Sigmoid colon (tissue), 7 donors: ENCODE results near the gene CHRNE. TPM values are rescaled to one million over a fixed set of nuclear protein-coding genes. Genes with fewer than 3 reads are reported as not detected.
"Not testable (repeated sequence)": the region's sequence is repeated elsewhere in the genome, so short reads cannot be mapped to it uniquely, and the experiment has no call there.

Experiments used
- DNase-seq: peaks from one replicate; pipeline ENCODE4 v3.0.0-alpha.2; 2019
- H3K27ac ChIP-seq, 4 donors: fragments of 200-600 bp; sonication (generic); one replicate each; pipeline ENCODE4 v1.5.1; 2016 to 2019; ENCODE audit warnings: mild to moderate bottlenecking in 1 of 4
- H3K27me3 ChIP-seq, 3 donors: fragments of 200-600 bp; sonication (generic); one replicate each; pipeline ENCODE4 v1.5.1; 2019; ENCODE audit warnings: mild to moderate bottlenecking in 1 of 3
- H3K36me3 ChIP-seq, 4 donors: fragments of 200-600 bp; sonication (generic); one replicate each; pipeline ENCODE4 v1.5.1; 2016 to 2019
- H3K4me1 ChIP-seq, 4 donors: fragments of 200-600 bp; sonication (generic); one replicate each; pipeline ENCODE4 v1.5.1; 2017 to 2019
- H3K4me3 ChIP-seq, 4 donors: fragments of 200-600 bp; sonication (generic); one replicate each; pipeline ENCODE4 v1.5.1; 2017 to 2019; ENCODE audit warnings: mild to moderate bottlenecking in 2 of 4, moderate library complexity in 1 of 4
- H3K9me3 ChIP-seq, 4 donors: fragments of 200-600 bp in 3 of 4; sonication (generic) in 3 of 4; one replicate each; pipeline versions ENCODE4 v1.5.1 to v1.6.1; 2013 to 2019
- EP300 ChIP-seq, 4 donors: sonication (generic); formaldehyde crosslinking; IDR thresholded peaks; one replicate each; pipeline ENCODE4 v1.6.1; 2017; ENCODE audit warnings: antibody characterized with exemption in 4 of 4
- POLR2A ChIP-seq, 2 donors: fragments of 450-650 bp; IDR thresholded peaks; one replicate each; pipeline ENCODE4 v1.6.1; 2016; ENCODE audit warnings: antibody characterized with exemption in 2 of 2, mild to moderate bottlenecking in 2 of 2, moderate library complexity in 2 of 2
- POLR2AphosphoS5 ChIP-seq, 4 donors: sonication (generic); formaldehyde crosslinking; IDR thresholded peaks; one replicate each; pipeline ENCODE4 v1.6.1; 2017; ENCODE audit warnings: antibody characterized with exemption in 4 of 4
- WGBS, 2 donors: extraction: QIAGEN DNeasy Blood & Tissue Kit; methylation state at CpG; one replicate each; pipeline ENCODE4 v1.1.7; 2013; 5-methylcytosine and 5-hydroxymethylcytosine counted together
- intact Hi-C: fragments of 100-400 bp; cut with DNase I; formaldehyde crosslinking; loops from one replicate; pipeline ENCODE4 v1.15.1; 2023
- polyA plus RNA-seq, 3 donors: library from polyadenylated mRNA; stranded (reverse); fragments of 200-250 nt; gene quantifications; one replicate each; pipeline ENCODE4 v1.2.3, GENCODE V29; 2013
- total RNA-seq, 4 donors: library from RNA; depleted of rRNA; stranded (reverse); fragments of >200 nt; gene quantifications; one replicate each; pipeline ENCODE4 v1.1.0, GENCODE V29; 2016
- TF ChIP-seq, protein P1 (sequence below), 4 experiments: fragments of 450-650 bp in 3 of 4; fragments of 200-600 bp in 1 of 4; IDR thresholded peaks; one replicate each; pipeline ENCODE4 v1.5.1; 2016 to 2019; ENCODE audit warnings: antibody characterized with exemption in 4 of 4, mild to moderate bottlenecking in 3 of 4, moderate library complexity in 2 of 4
- donor health status: healthy with polysubstance abuse.
- donor health status: Bipolar disorder and iron deficiency.
- donor health status: healthy.

The CHRNE gene
- total and polyA plus RNA-seq, 7 donors = 0.46 to 0.57 (median 0.54) TPM; not detected in 2

DNA sequence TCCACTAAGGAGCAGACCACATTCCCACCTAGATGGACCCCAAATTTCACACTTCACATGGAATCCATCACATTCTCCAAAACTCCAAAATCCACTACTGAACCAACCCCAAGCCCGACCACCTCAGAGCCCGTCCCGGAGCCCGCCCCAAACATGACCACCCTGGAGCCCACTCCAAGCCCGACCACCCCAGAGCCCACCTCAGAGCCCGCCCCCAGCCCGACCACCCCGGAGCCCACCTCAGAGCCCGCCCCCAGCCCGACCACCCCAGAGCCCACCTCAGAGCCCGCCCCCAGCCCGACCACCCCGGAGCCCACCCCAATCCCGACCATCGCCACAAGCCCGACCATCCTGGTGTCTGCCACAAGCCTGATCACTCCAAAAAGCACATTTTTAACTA is 30.7 kb upstream of the CHRNE start:
- TF ChIP-seq, protein P1, sequence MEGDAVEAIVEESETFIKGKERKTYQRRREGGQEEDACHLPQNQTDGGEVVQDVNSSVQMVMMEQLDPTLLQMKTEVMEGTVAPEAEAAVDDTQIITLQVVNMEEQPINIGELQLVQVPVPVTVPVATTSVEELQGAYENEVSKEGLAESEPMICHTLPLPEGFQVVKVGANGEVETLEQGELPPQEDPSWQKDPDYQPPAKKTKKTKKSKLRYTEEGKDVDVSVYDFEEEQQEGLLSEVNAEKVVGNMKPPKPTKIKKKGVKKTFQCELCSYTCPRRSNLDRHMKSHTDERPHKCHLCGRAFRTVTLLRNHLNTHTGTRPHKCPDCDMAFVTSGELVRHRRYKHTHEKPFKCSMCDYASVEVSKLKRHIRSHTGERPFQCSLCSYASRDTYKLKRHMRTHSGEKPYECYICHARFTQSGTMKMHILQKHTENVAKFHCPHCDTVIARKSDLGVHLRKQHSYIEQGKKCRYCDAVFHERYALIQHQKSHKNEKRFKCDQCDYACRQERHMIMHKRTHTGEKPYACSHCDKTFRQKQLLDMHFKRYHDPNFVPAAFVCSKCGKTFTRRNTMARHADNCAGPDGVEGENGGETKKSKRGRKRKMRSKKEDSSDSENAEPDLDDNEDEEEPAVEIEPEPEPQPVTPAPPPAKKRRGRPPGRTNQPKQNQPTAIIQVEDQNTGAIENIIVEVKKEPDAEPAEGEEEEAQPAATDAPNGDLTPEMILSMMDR (IDR thresholded peaks at IDR 0.05) = no peak
- TF ChIP-seq EP300 (IDR thresholded peaks at IDR 0.05) (no peak), POLR2AphosphoS5 (IDR thresholded peaks at IDR 0.05) (no peak), POLR2A (IDR thresholded peaks at IDR 0.05) (no peak)
- Histone ChIP-seq H3K9me3 (no peaks in the 10 kb centered on the region), H3K27me3 (no peaks in the 10 kb centered on the region), H3K4me3 (no peak overlapping the region), H3K36me3 (peaks cover 13 to 27% (median 16%) of the 10 kb centered on the region in 4 donors), H3K27ac (no peak overlapping the region), H3K4me1 (peaks cover 0 to 23% (median 17%) of the 10 kb centered on the region in 4 donors)
- DNase-seq = no peak
- intact Hi-C loops = no loop called here
- 74 to 80% methylated on average over 16 of the region's 16 CpGs for WGBS, 2 donors

DNA sequence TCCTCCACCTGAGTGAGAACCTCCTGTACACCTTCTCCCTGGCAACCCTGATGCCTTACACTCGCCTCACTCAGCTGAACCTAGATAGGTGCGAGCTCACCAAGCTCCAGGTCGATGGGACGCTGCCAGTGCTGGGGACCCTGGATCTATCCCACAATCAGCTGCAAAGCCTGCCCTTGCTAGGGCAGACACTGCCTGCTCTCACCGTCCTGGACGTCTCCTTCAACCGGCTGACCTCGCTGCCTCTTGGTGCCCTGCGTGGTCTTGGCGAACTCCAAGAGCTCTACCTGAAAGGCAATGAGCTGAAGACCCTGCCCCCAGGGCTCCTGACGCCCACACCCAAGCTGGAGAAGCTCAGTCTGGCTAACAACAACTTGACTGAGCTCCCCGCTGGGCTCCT is 29.9 kb upstream of the CHRNE start:
- H3K27me3 ChIP-seq = no peaks in the 10 kb centered on the region
- no peak overlapping the region for H3K4me3 ChIP-seq
- WGBS, 2 donors = 91 to 95% methylated on average over 12 of the region's 12 CpGs
- intact Hi-C loops = no loop called here
- H3K27ac ChIP-seq = no peak overlapping the region
- peaks cover 6 to 20% (median 12%) of the 10 kb centered on the region in 4 donors for H3K36me3 ChIP-seq
- no peak for DNase-seq
- no peaks in the 10 kb centered on the region for H3K9me3 ChIP-seq
- H3K4me1 ChIP-seq = peaks cover 0 to 14% (median 9%) of the 10 kb centered on the region in 4 donors
- TF ChIP-seq EP300 (IDR thresholded peaks at IDR 0.05) (no peak), POLR2A (IDR thresholded peaks at IDR 0.05) (no peak), POLR2AphosphoS5 (IDR thresholded peaks at IDR 0.05) (no peak)
- TF ChIP-seq, protein P1 (IDR thresholded peaks at IDR 0.05) = no peak

DNA sequence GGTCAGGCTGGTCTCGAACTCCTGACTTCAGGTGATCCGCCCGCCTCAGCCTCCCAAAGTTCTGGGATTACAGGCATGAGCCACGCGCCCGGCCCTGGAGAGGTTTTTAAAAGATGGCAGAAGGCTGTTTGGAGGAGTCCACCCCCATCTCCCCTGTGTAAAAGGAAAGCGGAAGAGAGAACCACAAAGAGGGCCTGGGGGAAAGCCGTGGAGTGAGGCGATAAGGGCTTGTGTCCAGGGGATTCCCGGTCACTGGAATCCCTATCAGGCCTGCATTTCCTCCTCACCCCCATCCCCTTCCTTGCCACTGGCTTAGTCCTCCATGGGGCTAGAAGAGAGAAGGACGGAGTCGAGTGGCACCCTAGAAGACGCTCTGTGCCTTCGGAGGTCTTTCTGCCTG is 29.1 kb upstream of the CHRNE start, which contains the start of gene GP1BA:
Gene GP1BA, plus strand, starts transcription at position 315 of the 400 bp plus-strand sequence. CDS start 328 bp downstream, outside the sequence.
- no peaks in the 10 kb centered on the region for H3K27me3 ChIP-seq
- peaks cover 0 to 9% (median 8%) of the 10 kb centered on the region in 4 donors for H3K4me1 ChIP-seq
- H3K9me3 ChIP-seq = no peaks in the 10 kb centered on the region
- intact Hi-C loops = no loop called here
- no peak for DNase-seq
- 73 to 87% methylated on average over 14 of the region's 14 CpGs for WGBS, 2 donors
- no peak for TF ChIP-seq POLR2A (IDR thresholded peaks at IDR 0.05)
- TF ChIP-seq, protein P1 (IDR thresholded peaks at IDR 0.05) = no peak
- TF ChIP-seq POLR2AphosphoS5 (IDR thresholded peaks at IDR 0.05) = no peak
- TF ChIP-seq EP300 (IDR thresholded peaks at IDR 0.05) = no peak
- H3K4me3 ChIP-seq = no peak within 1 kb of the TSS
- peaks cover 0 to 12% (median 4%) of the 10 kb centered on the region in 4 donors for H3K36me3 ChIP-seq
- H3K27ac ChIP-seq = no peak within 1 kb of the TSS

DNA sequence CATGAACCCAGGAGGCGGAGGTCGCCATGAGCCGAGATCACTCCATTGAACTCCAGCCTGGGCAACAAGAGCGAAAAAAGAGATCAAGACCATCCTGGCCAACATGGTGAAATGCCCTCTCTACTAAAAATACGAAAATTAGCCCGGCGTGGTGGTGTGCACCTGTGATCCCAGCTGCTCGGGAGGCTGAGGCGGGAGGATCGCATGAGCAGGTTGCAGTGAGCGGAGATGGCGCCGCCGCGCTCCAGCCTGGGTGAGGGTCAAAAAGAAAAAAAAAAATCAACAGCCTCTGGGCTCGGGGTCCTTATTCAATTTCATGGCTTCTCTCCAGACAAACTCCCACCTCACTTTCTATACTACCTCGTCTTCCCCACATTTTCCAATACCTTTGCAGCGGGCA is 26.0 kb upstream of the CHRNE start:
- TF ChIP-seq, protein P1 (IDR thresholded peaks at IDR 0.05) = no peak
- TF ChIP-seq POLR2A (IDR thresholded peaks at IDR 0.05) (no peak), EP300 (IDR thresholded peaks at IDR 0.05) (no peak), POLR2AphosphoS5 (IDR thresholded peaks at IDR 0.05) (no peak)
- no peak for DNase-seq
- Histone ChIP-seq H3K27ac (no peak overlapping the region), H3K4me3 (no peak overlapping the region), H3K4me1 (peaks cover 0 to 1% (median under 1%) of the 10 kb centered on the region in 4 donors), H3K27me3 (no peaks in the 10 kb centered on the region), H3K9me3 (no peaks in the 10 kb centered on the region), H3K36me3 (no peaks in the 10 kb centered on the region)
- intact Hi-C loops = no loop called here
- WGBS, 2 donors = 98% methylated on average over 18 of the region's 18 CpGs

DNA sequence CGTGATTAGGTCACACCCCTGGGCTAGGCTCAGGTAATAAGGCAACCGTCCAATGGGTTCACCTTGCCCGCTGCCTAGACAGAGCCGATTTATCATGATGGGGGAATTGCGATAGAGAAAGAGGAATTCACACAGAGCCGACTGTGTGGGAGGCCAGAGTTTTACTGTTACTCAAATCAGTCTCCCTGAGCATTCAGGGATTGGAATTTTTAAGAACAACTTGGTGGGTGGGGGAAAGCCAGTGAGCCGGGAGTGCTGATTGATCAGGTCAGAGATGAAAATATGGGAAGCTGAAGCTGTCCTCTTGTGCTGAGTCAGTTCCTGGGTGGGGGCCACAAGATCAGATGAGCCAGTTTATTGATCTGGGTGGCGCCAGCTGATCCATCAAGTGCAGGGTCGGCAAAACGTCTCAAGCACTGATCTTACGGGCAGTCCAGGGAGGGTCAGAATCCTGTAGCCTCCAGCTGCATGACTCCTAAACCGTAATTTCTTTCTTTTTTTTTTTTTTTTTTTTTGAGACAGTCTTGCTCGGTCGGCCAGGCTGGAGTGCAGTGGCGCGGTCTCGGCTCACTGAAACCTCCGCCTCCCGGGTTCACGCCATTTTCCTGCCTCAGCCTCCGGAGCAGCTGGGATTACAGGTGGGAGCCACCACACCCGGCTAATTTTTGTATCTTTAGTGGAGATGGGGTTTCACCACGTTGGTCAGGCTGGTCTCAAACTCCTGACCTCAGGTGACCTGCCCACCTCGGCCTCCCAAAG is 23.9 kb upstream of the CHRNE start:
- H3K27ac ChIP-seq = not testable (repeated sequence)

More for the DNA sequence above, 23.9 kb upstream of the CHRNE start:
- H3K27me3 ChIP-seq, intact Hi-C loops, H3K4me3 ChIP-seq, H3K9me3 ChIP-seq, DNase-seq, H3K4me1 ChIP-seq, H3K36me3 ChIP-seq: not testable (repeated sequence)
- WGBS, 2 donors = 84 to 89% methylated on average over 24 of the region's 24 CpGs
